ENCODE measurements around the gene TM4SF18.

GRCh38 chr3:149375501-149376196 is 42.2 kb upstream of the TM4SF18 start:
- TF ChIP-seq, protein P1, sequence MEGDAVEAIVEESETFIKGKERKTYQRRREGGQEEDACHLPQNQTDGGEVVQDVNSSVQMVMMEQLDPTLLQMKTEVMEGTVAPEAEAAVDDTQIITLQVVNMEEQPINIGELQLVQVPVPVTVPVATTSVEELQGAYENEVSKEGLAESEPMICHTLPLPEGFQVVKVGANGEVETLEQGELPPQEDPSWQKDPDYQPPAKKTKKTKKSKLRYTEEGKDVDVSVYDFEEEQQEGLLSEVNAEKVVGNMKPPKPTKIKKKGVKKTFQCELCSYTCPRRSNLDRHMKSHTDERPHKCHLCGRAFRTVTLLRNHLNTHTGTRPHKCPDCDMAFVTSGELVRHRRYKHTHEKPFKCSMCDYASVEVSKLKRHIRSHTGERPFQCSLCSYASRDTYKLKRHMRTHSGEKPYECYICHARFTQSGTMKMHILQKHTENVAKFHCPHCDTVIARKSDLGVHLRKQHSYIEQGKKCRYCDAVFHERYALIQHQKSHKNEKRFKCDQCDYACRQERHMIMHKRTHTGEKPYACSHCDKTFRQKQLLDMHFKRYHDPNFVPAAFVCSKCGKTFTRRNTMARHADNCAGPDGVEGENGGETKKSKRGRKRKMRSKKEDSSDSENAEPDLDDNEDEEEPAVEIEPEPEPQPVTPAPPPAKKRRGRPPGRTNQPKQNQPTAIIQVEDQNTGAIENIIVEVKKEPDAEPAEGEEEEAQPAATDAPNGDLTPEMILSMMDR (IDR thresholded peaks at IDR 0.05): peak in 2 of 3 donors; percentile 15 to 19
- TF ChIP-seq POLR2A (IDR thresholded peaks at IDR 0.05): no peak
- TF ChIP-seq POLR2AphosphoS5 (IDR thresholded peaks at IDR 0.05): peak; percentile 15 to 39 (median 24)

Data from breast epithelium (tissue), 3 donors.